Measurements from ENCODE around the gene RAB7A. TPM values are rescaled to one million over a fixed set of nuclear protein-coding genes. Genes with fewer than 3 reads are reported as not detected.

RAB7A gene
- total and polyA plus RNA-seq, 2 of the 13 experiments (the other 11 are each of a cell fraction or from before 2014, with no cell fraction given), result 26.5 to 182 TPM

DNA sequence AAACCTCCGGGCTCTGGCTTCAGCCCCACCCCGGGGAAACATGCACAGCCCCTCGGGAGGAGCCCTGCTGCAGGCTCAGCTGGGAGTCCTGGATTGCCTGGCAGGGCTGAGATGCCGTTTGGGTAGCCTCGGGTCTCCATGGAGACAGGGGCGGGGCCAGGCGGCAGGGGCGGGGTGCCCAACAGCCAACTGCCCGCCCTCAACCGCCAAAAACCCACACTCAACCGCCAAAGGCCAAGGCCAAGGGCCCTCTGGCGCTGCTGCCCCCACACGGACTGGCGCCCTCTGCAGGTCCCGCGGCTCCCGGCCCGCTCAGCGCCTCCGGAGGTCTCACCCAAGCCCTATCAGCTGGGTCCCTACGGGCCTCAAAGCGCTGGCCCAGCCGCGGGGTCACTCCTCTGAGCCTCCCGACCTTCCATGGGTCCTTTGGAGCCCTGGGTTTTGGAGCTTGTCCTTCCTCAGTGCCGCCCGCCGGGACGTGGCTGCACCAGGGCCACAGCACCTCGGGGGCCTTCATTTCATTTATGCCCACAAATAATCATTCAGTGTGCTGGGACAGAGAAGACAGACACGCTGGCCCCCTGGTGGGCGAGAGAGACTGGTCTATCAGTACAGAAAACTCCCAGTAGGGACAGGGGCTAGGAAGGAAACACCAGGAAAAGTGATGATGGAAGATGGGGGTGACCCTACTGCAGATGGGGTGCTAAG lies 119.9 kb downstream of the RAB7A start (continued):
- TF ChIP-seq, protein P1, sequence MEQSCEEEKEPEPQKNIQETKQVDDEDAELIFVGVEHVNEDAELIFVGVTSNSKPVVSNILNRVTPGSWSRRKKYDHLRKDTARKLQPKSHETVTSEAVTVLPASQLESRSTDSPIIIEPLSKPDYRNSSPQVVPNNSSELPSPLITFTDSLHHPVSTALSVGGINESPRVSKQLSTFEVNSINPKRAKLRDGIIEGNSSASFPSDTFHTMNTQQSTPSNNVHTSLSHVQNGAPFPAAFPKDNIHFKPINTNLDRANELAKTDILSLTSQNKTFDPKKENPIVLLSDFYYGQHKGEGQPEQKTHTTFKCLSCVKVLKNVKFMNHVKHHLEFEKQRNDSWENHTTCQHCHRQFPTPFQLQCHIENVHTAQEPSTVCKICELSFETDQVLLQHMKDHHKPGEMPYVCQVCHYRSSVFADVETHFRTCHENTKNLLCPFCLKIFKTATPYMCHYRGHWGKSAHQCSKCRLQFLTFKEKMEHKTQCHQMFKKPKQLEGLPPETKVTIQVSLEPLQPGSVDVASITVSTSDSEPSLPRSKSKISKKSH (CRISPR knock-in tag; IDR thresholded peaks at IDR 0.05; ENCODE audit: borderline replicate concordance), result peak; percentile 63
- TF ChIP-seq ASH2L (IDR thresholded peaks at IDR 0.05; ENCODE audit: insufficient read length, low read depth, low read length) (no peak), NR2F6 (IDR thresholded peaks at IDR 0.05) (peak; percentile 61), NR2F6 (CRISPR knock-in tag; IDR thresholded peaks at IDR 0.05) (peak; percentile 86), ZNF230 (CRISPR knock-in tag; IDR thresholded peaks at IDR 0.05) (no peak), NAIF1 (CRISPR knock-in tag; IDR thresholded peaks at IDR 0.05; ENCODE audit: borderline replicate concordance) (no peak), ZNF124 (CRISPR knock-in tag; IDR thresholded peaks at IDR 0.05) (0 out of 2 replicates have a peak, but pooled peaks have one; percentile 42), ZNF709 (CRISPR knock-in tag; IDR thresholded peaks at IDR 0.05) (no peak; the same call in 1 of the 2 replicates), ZSCAN25 (CRISPR knock-in tag; IDR thresholded peaks at IDR 0.05) (no peak), TBX3 (IDR thresholded peaks at IDR 0.05; ENCODE audit: borderline replicate concordance) (no peak), CREM (IDR thresholded peaks at IDR 0.05) (no peak), CREM (CRISPR knock-in tag; IDR thresholded peaks at IDR 0.05) (no peak), CCDC6 (CRISPR knock-in tag; IDR thresholded peaks at IDR 0.05) (no peak), ZFAT (CRISPR knock-in tag; conservative IDR thresholded peaks at IDR 0.05) (no peak), ZNF552 (CRISPR knock-in tag; IDR thresholded peaks at IDR 0.05; ENCODE audit: borderline replicate concordance) (0 out of 2 replicates have a peak, but pooled peaks have one; percentile 41), MEIS2 (CRISPR knock-in tag; IDR thresholded peaks at IDR 0.05) (no peak), KDM2A (CRISPR knock-in tag; IDR thresholded peaks at IDR 0.05; ENCODE audit: borderline replicate concordance, low read depth) (peak; percentile 64; the same call in 1 of the 2 replicates)
- TF ChIP-seq, protein P2, sequence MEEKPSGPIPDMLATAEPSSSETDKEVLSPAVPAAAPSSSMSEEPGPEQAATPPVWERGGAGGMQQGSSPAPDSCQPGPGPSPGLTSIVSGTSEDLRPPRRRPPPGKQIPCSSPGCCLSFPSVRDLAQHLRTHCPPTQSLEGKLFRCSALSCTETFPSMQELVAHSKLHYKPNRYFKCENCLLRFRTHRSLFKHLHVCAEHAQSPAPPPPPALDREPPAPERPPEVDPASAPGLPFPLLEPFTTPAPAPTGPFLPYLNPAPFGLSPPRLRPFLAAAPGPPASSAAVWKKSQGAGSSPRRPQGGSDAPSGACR (CRISPR knock-in tag; IDR thresholded peaks at IDR 0.05), result no peak
- TF ChIP-seq, protein P3, sequence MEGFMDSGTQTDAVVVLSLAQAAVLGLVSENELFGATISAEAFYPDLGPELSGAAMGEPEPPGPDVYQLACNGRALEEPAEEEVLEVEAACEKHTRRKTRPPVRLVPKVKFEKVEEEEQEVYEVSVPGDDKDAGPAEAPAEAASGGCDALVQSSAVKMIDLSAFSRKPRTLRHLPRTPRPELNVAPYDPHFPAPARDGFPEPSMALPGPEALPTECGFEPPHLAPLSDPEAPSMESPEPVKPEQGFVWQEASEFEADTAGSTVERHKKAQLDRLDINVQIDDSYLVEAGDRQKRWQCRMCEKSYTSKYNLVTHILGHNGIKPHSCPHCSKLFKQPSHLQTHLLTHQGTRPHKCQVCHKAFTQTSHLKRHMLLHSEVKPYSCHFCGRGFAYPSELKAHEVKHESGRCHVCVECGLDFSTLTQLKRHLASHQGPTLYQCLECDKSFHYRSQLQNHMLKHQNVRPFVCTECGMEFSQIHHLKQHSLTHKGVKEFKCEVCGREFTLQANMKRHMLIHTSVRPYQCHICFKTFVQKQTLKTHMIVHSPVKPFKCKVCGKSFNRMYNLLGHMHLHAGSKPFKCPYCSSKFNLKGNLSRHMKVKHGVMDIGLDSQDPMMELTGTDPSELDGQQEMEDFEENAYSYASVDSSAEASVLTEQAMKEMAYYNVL (CRISPR knock-in tag; IDR thresholded peaks at IDR 0.05; ENCODE audit: borderline replicate concordance), result no peak
- TF ChIP-seq, protein P4, sequence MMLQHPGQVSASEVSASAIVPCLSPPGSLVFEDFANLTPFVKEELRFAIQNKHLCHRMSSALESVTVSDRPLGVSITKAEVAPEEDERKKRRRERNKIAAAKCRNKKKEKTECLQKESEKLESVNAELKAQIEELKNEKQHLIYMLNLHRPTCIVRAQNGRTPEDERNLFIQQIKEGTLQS (CRISPR knock-in tag; IDR thresholded peaks at IDR 0.05), result no peak
- TF ChIP-seq, protein P5, sequence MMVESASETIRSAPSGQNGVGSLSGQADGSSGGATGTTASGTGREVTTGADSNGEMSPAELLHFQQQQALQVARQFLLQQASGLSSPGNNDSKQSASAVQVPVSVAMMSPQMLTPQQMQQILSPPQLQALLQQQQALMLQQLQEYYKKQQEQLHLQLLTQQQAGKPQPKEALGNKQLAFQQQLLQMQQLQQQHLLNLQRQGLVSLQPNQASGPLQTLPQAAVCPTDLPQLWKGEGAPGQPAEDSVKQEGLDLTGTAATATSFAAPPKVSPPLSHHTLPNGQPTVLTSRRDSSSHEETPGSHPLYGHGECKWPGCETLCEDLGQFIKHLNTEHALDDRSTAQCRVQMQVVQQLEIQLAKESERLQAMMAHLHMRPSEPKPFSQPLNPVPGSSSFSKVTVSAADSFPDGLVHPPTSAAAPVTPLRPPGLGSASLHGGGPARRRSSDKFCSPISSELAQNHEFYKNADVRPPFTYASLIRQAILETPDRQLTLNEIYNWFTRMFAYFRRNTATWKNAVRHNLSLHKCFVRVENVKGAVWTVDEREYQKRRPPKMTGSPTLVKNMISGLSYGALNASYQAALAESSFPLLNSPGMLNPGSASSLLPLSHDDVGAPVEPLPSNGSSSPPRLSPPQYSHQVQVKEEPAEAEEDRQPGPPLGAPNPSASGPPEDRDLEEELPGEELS (CRISPR knock-in tag; IDR thresholded peaks at IDR 0.05), result 0 out of 2 replicates have a peak, but pooled peaks have one; percentile 12
- TF ChIP-seq, protein P6, sequence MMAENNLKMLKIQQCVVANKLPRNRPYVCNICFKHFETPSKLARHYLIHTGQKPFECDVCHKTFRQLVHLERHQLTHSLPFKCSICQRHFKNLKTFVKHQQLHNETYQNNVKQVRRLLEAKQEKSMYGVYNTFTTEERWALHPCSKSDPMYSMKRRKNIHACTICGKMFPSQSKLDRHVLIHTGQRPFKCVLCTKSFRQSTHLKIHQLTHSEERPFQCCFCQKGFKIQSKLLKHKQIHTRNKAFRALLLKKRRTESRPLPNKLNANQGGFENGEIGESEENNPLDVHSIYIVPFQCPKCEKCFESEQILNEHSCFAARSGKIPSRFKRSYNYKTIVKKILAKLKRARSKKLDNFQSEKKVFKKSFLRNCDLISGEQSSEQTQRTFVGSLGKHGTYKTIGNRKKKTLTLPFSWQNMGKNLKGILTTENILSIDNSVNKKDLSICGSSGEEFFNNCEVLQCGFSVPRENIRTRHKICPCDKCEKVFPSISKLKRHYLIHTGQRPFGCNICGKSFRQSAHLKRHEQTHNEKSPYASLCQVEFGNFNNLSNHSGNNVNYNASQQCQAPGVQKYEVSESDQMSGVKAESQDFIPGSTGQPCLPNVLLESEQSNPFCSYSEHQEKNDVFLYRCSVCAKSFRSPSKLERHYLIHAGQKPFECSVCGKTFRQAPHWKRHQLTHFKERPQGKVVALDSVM (CRISPR knock-in tag; IDR thresholded peaks at IDR 0.05), result no peak
